Common myeloid progenitor, CD34-positive (primary cell): ENCODE results near the gene RAI2.

ENCODE experiments used
- CTCF ChIA-PET: fragments of 350-600 bp; sonication (Branson Sonifier 250); formaldehyde crosslinking; loops from one replicate; lab custom pipeline; 2021; ENCODE audit warnings: antibody characterized with exemption; lab: Charles Lee
- POLR2A ChIA-PET: fragments of 350-600 bp; sonication (Branson Sonifier 250); formaldehyde crosslinking; loops from one replicate; lab custom pipeline; 2021; ENCODE audit warnings: antibody characterized with exemption; lab: Charles Lee
- DNase-seq, 3 donors: peaks; one replicate each; pipeline versions ENCODE4 v3.0.0 to v3.0.0-alpha.2; 2013
- H3K27ac ChIP-seq, 2 experiments: 1 replicate in 1 of 2; 2 replicates in 1 of 2; pipeline ENCODE4 v1.7.0; 2013; ENCODE audit warnings: inconsistent platforms in 2 of 2, low read length in 2 of 2, mild to moderate bottlenecking in 2 of 2, low read depth in 1 of 2, moderate library complexity in 1 of 2; ENCODE audit not compliant: severe bottlenecking in 2 of 2, insufficient read depth in 1 of 2, poor library complexity in 1 of 2
- H3K27me3 ChIP-seq, 5 experiments: replicated peaks in 2 of 5; 1 replicate in 3 of 5; 2 replicates in 2 of 5; pipeline versions ENCODE4 v1.6.1 to v1.7.0; 2013; ENCODE audit warnings: low read length in 4 of 5, mild to moderate bottlenecking in 2 of 5, moderate library complexity in 2 of 5, inconsistent platforms in 1 of 5; ENCODE audit not compliant: insufficient read depth in 5 of 5, control insufficient read depth in 4 of 5
- H3K36me3 ChIP-seq, 4 experiments: 1 replicate in 2 of 4; 2 replicates in 2 of 4; pipeline versions ENCODE4 v1.6.1 to v1.7.0; 2013; ENCODE audit warnings: low read length in 3 of 4, control low read depth in 1 of 4, mild to moderate bottlenecking in 1 of 4; ENCODE audit not compliant: control insufficient read depth in 4 of 4, insufficient read depth in 4 of 4
- H3K4me1 ChIP-seq, 4 experiments: 1 replicate in 3 of 4; 2 replicates in 1 of 4; pipeline versions ENCODE4 v1.6.1 to v1.7.1; 2013; ENCODE audit warnings: low read length in 3 of 4, mild to moderate bottlenecking in 3 of 4, control low read depth in 1 of 4, inconsistent platforms in 1 of 4, moderate library complexity in 1 of 4; ENCODE audit not compliant: control insufficient read depth in 4 of 4, insufficient read depth in 4 of 4; ENCODE audit errors: control extremely low read depth in 1 of 4
- H3K4me3 ChIP-seq, 7 experiments: 1 replicate in 4 of 7; 2 replicates in 3 of 7; pipeline versions ENCODE4 v1.5.1 to v1.7.0; 2013; ENCODE audit warnings: mild to moderate bottlenecking in 7 of 7, low read length in 6 of 7, moderate library complexity in 6 of 7, inconsistent platforms in 2 of 7, low read depth in 2 of 7, control low read depth in 1 of 7; ENCODE audit not compliant: insufficient read depth in 4 of 7, control insufficient read depth in 1 of 7; ENCODE audit errors: extremely low read depth in 1 of 7
- H3K9me3 ChIP-seq, 5 experiments: 1 replicate in 4 of 5; 2 replicates in 1 of 5; pipeline versions ENCODE4 v1.6.1 to v1.7.1; 2013; ENCODE audit warnings: low read length in 4 of 5, mild to moderate bottlenecking in 2 of 5, inconsistent platforms in 1 of 5, low read depth in 1 of 5, moderate library complexity in 1 of 5; ENCODE audit not compliant: control insufficient read depth in 4 of 5, insufficient read depth in 2 of 5; ENCODE audit errors: control extremely low read depth in 1 of 5
- WGBS: methylation state at CpG from one replicate; pipeline ENCODE4 v1.1.5; 2013; ENCODE audit not compliant: insufficient coverage; 5-methylcytosine and 5-hydroxymethylcytosine counted together

RAI2 gene

DNA sequence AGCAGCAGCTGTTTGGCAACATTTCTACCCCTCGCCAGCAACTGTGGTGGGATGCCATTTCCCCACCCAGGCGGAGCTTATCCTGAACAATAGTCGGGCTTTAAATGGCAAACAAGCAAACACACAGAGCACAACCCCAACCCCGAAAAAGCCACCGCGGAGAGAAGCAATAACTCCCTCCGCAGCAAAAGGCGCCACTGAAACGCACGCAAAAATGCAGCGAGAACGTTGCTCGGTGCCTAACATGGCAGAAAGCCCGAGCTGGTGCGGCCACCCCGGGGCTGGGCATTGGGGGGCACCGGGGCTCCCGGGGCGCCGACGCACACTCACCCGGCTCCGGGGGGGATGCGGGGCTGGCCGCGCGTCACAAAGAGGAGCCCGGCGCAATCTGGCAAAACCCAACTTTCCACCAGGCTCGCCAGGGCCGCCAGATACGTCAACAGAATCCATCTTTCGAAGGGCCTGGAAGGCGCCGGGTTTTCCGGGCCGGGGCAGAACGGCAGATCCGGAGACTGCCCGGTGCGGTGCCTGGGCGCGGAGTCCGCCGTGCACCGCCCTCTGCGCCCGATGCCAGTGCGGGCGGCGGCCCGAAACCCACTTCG lies 818 bp downstream of the RAI2 start:
- WGBS: 33% methylated on average over 50 of the region's 53 CpGs
- peak in 2 of 3 donors; percentile 30 to 33 for DNase-seq
- H3K27ac ChIP-seq: no peak overlapping the region
- POLR2A ChIA-PET: no interaction called here
- H3K27me3 ChIP-seq: peaks cover 2 to 86% (median 47%) of the 10 kb centered on the region in 5 experiments
- H3K4me1 ChIP-seq: peaks cover 0 to 8% (median 0%) of the 10 kb centered on the region in 4 experiments
- H3K9me3 ChIP-seq: no peaks in the 10 kb centered on the region
- peak overlapping the region in 4 of 7 experiments; percentile 10 to 63 (median 43) for H3K4me3 ChIP-seq
- CTCF ChIA-PET: interaction anchor here (1.1 kb wide), 1 partner anchor 10 kb away, joined by 5 read pairs; no protein-coding TSS in a partner anchor
- H3K36me3 ChIP-seq: no peaks in the 10 kb centered on the region

DNA sequence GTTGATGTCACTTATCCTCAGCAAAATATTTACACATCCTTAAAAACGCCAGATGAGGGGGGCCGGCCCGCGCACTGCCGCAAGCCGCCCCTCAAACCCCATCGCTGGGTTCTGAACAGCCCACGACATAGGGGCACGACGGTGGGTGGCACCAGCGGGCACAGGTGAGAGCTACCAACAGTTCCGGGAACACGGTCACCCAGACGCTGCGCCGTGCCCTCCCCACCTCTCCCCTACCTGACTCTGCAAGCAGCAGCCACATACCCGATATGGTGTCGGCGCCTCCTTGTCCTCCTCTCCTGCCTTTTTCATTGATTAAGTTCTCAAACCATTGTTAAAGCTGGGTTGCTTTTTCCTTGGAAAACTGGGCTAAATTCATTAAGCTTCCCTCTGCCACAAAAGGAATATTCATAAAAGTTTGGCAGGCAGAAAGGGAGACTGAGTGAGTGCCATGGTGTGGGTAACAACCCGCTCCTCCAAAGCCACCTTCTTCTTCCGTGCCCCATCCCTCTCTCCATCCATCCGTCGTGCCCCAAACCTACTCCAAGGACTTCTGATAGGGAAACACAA lies 1.4 kb downstream of the RAI2 start:
- ChIA-PET POLR2A (no interaction called here), CTCF (interaction anchor here (1.1 kb wide), 1 partner anchor 10 kb away, joined by 5 read pairs; no protein-coding TSS in a partner anchor)
- Histone ChIP-seq H3K36me3 (no peaks in the 10 kb centered on the region), H3K27me3 (peaks cover 2 to 90% (median 46%) of the 10 kb centered on the region in 5 experiments), H3K4me1 (peaks cover 0 to 8% (median 0%) of the 10 kb centered on the region in 4 experiments), H3K9me3 (no peaks in the 10 kb centered on the region), H3K27ac (no peak overlapping the region), H3K4me3 (peak overlapping the region in 2 of 7 experiments; percentile 15 to 63)
- WGBS: 23% methylated on average over 16 of the region's 23 CpGs
- DNase-seq: peak in 2 of 3 donors; percentile 6 to 20

GRCh38 chrX:17854531-17854930 lies 6.6 kb downstream of the RAI2 start:
- no peaks in the 10 kb centered on the region for H3K36me3 ChIP-seq
- H3K4me3 ChIP-seq: no peak overlapping the region
- ChIA-PET CTCF (no interaction called here), POLR2A (no interaction called here)
- H3K4me1 ChIP-seq: no peaks in the 10 kb centered on the region
- no peak for DNase-seq
- no peak overlapping the region for H3K27ac ChIP-seq
- H3K9me3 ChIP-seq: no peaks in the 10 kb centered on the region
- peaks cover 0 to 80% (median 20%) of the 10 kb centered on the region in 5 experiments for H3K27me3 ChIP-seq
- 90% methylated on average over 5 of the region's 6 CpGs for WGBS

GRCh38 chrX:17854069-17854468 lies 7.0 kb downstream of the RAI2 start:
- H3K36me3 ChIP-seq: no peaks in the 10 kb centered on the region
- POLR2A ChIA-PET: no interaction called here
- H3K4me3 ChIP-seq: no peak overlapping the region
- H3K4me1 ChIP-seq: no peaks in the 10 kb centered on the region
- no peak for DNase-seq
- peaks cover 0 to 76% (median 19%) of the 10 kb centered on the region in 5 experiments for H3K27me3 ChIP-seq
- H3K9me3 ChIP-seq: no peaks in the 10 kb centered on the region
- CTCF ChIA-PET: no interaction called here
- WGBS: 80% methylated on average over 2 of the region's 2 CpGs
- no peak overlapping the region for H3K27ac ChIP-seq

DNA sequence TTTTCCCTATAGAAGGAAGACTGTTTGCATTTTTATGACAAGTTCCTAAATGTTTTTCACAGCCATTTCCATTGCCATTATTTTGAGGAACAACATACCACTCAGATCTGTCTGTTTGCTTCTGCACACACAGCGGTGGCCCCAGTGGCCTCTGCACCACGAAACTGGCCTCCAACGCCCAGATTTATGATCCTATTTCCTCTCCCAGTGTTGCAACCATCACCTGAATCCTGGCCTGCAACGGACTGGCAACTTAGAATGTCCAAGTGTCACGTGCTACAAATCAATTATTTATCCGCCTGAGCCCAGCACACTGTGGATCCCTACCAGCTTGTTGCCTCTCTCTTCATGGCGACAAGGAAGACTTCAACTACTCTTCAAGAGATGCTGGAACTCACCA lies 9.2 kb downstream of the RAI2 start:
- 53% methylated on average over 7 of the region's 7 CpGs for WGBS

DNA sequence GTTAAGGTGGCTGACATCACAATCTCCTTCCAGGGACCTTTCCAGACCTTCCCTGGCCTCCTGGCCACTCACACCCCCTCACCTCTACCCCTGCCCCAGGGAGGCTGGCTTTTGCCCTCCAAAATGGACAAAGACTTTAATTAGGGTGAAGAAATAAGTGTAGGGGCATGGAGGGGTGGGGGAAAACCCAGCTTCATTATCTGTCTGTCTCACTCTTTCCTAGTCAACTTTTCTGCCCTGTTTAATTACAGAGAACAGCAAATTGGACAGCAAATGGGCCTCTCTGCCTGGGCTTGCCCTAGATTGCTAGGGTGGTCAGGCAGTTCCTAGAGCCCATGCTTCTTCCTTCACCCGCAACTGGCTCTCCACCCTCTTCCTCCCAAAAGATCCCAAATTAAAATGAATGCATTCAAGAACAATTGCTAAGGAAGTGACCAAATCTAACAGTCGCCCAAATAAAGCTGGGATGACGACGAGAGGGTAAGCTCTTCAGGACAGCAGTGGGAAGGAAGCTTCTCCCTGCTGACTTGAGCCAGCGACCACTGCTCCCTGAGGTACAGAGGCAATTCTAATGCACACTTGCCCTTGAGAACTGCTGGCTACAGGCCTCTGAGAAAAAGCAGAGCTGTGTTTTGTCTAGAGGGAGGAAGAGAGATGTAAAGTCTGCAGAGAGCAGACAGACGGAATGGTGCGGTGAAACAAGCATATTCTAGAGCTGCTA lies 12.4 kb downstream of the RAI2 start:
- Histone ChIP-seq H3K27ac (no peak overlapping the region), H3K36me3 (no peaks in the 10 kb centered on the region), H3K4me3 (no peak overlapping the region), H3K27me3 (peaks cover 0 to 45% (median 4%) of the 10 kb centered on the region in 5 experiments), H3K4me1 (no peaks in the 10 kb centered on the region), H3K9me3 (no peaks in the 10 kb centered on the region)
- CTCF ChIA-PET: no interaction called here
- POLR2A ChIA-PET: no interaction called here
- 79% methylated on average over 5 of the region's 7 CpGs for WGBS
- no peak for DNase-seq

More for the DNA sequence above, 9.2 kb downstream of the RAI2 start:
- ChIA-PET POLR2A (interaction anchor here (0.6 kb wide), 1 partner anchor 11 kb away, joined by 5 read pairs; no protein-coding TSS in a partner anchor), CTCF (no interaction called here)
- Histone ChIP-seq H3K4me3 (no peak overlapping the region), H3K36me3 (no peaks in the 10 kb centered on the region), H3K4me1 (no peaks in the 10 kb centered on the region), H3K27ac (no peak overlapping the region), H3K27me3 (peaks cover 0 to 64% (median 10%) of the 10 kb centered on the region in 5 experiments), H3K9me3 (no peaks in the 10 kb centered on the region)
- no peak for DNase-seq

GRCh38 chrX:17846045-17846444 lies 15.1 kb downstream of the RAI2 start:
- Histone ChIP-seq H3K4me1 (no peaks in the 10 kb centered on the region), H3K36me3 (no peaks in the 10 kb centered on the region), H3K9me3 (no peaks in the 10 kb centered on the region), H3K4me3 (no peak overlapping the region), H3K27ac (no peak overlapping the region), H3K27me3 (peaks cover 0 to 40% (median 0%) of the 10 kb centered on the region in 5 experiments)
- WGBS: 100% methylated on average over 2 of the region's 2 CpGs
- no peak for DNase-seq
- ChIA-PET POLR2A (no interaction called here), CTCF (no interaction called here)
